DND-41 (cell line): Measurements from ENCODE around the gene GRK3.
A peak's percentile ranks its signal among the peaks of the same experiment; 100 is the strongest.
"Not testable (repeated sequence)": the region's sequence is repeated elsewhere in the genome, so short reads cannot be mapped to it uniquely, and the experiment has no call there.

Experiments used
- ATAC-seq: fragments of 200-7000 bp; cut with Tn5 transposase; 3 replicates; pipeline ENCODE4 v1.9.1; 2021; ENCODE audit warnings: low read depth; ENCODE audit not compliant: insufficient read depth
- DNase-seq: peaks from one replicate; pipeline ENCODE4 v3.0.0-alpha.2; 2020
- H2AFZ ChIP-seq: 2 replicates; pipeline ENCODE4 v1.6.0; 2012; ENCODE audit warnings: low read depth, low read length
- H3K27ac ChIP-seq: 2 replicates; pipeline ENCODE4 v1.5.1; 2012; ENCODE audit warnings: low read length, inconsistent platforms
- H3K27me3 ChIP-seq: fragments of 200-600 bp; sonication (generic); 2 replicates; pipeline ENCODE4 v1.6.0; 2012; ENCODE audit warnings: low read length, mild to moderate bottlenecking, inconsistent platforms; ENCODE audit not compliant: insufficient read depth, poor library complexity
- H3K36me3 ChIP-seq: 2 replicates; pipeline ENCODE4 v1.5.1; 2012; ENCODE audit warnings: low read length, inconsistent platforms; ENCODE audit not compliant: insufficient read depth
- H3K4me1 ChIP-seq: 2 replicates; pipeline ENCODE4 v1.5.1; 2012; ENCODE audit warnings: mild to moderate bottlenecking, low read length; ENCODE audit not compliant: insufficient read depth
- H3K4me2 ChIP-seq: 2 replicates; pipeline ENCODE4 v1.6.0; 2012; ENCODE audit warnings: mild to moderate bottlenecking, moderate library complexity, low read length, inconsistent platforms; ENCODE audit not compliant: insufficient read depth
- H3K4me3 ChIP-seq, 2 experiments: fragments of 200-600 bp in 1 of 2; shearing (Covaris generic) in 1 of 2; 2 replicates each; pipeline ENCODE4 v1.5.1; 2012 to 2016; ENCODE audit warnings: inconsistent platforms in 2 of 2, low read length in 2 of 2, mild to moderate bottlenecking in 2 of 2, low read depth in 1 of 2, moderate library complexity in 1 of 2
- H3K79me2 ChIP-seq: 2 replicates; pipeline ENCODE4 v1.6.0; 2012; ENCODE audit warnings: low read length, inconsistent platforms; ENCODE audit not compliant: insufficient read depth
- H3K9ac ChIP-seq: 2 replicates; pipeline ENCODE4 v1.6.0; 2012; ENCODE audit warnings: low read depth, mild to moderate bottlenecking, inconsistent platforms, low read length, moderate library complexity
- H3K9me3 ChIP-seq: 2 replicates; pipeline ENCODE4 v1.5.1; 2012; ENCODE audit warnings: low read length, moderate library complexity, mild to moderate bottlenecking, inconsistent platforms; ENCODE audit not compliant: insufficient read depth, severe bottlenecking
- H4K20me1 ChIP-seq: 2 replicates; pipeline ENCODE4 v1.6.0; 2012; ENCODE audit warnings: low read length; ENCODE audit not compliant: insufficient read depth
- EZH2 ChIP-seq: IDR thresholded peaks from 3 replicates; pipeline ENCODE4 v1.6.1; 2012; ENCODE audit warnings: borderline replicate concordance, low read depth, mild to moderate bottlenecking, moderate library complexity, low read length, inconsistent platforms; ENCODE audit not compliant: severe bottlenecking
- TF ChIP-seq, protein P1 (sequence below): IDR thresholded peaks from 2 replicates; pipeline ENCODE4 v1.5.1; 2012; ENCODE audit warnings: borderline replicate concordance, low read length, moderate library complexity, mild to moderate bottlenecking; ENCODE audit not compliant: poor library complexity, severe bottlenecking; ENCODE audit errors: extremely low read depth

Gene GRK3

DNA sequence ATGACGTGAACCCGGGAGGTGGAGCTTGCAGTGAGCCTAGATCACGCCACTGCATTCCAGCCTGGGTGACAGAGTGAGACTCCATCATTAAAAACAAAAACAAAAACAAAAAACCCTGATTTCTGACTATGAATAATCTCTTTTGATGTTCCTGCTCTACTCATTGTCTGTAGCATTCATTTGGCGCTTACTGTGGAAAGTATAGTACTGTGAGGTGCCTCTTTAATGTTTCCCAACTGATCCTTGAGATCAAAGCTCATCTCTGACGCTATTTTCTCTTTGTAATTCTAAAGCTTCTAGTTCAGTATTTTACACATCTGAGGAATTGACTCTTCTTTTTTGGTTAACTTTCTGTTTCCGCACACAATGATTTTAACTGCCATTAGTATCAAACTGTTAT is 60.0 kb downstream of the GRK3 start:
- Histone ChIP-seq H3K36me3 (no peaks in the 10 kb centered on the region), H3K27ac (no peak overlapping the region), H3K9me3 (no peaks in the 10 kb centered on the region), H3K4me2 (no peak overlapping the region), H3K4me3 (no peak overlapping the region), H2AFZ (no peak overlapping the region), H4K20me1 (no peaks in the 10 kb centered on the region), H3K4me1 (no peaks in the 10 kb centered on the region), H3K27me3 (no peaks in the 10 kb centered on the region), H3K9ac (no peak overlapping the region), H3K79me2 (no peaks in the 10 kb centered on the region)
- DNase-seq (no peak), ATAC-seq (peak; percentile 53; the same call in 2 of the 3 replicates)
- no peak for TF ChIP-seq EZH2
- TF ChIP-seq, protein P1, sequence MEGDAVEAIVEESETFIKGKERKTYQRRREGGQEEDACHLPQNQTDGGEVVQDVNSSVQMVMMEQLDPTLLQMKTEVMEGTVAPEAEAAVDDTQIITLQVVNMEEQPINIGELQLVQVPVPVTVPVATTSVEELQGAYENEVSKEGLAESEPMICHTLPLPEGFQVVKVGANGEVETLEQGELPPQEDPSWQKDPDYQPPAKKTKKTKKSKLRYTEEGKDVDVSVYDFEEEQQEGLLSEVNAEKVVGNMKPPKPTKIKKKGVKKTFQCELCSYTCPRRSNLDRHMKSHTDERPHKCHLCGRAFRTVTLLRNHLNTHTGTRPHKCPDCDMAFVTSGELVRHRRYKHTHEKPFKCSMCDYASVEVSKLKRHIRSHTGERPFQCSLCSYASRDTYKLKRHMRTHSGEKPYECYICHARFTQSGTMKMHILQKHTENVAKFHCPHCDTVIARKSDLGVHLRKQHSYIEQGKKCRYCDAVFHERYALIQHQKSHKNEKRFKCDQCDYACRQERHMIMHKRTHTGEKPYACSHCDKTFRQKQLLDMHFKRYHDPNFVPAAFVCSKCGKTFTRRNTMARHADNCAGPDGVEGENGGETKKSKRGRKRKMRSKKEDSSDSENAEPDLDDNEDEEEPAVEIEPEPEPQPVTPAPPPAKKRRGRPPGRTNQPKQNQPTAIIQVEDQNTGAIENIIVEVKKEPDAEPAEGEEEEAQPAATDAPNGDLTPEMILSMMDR = no peak

DNA sequence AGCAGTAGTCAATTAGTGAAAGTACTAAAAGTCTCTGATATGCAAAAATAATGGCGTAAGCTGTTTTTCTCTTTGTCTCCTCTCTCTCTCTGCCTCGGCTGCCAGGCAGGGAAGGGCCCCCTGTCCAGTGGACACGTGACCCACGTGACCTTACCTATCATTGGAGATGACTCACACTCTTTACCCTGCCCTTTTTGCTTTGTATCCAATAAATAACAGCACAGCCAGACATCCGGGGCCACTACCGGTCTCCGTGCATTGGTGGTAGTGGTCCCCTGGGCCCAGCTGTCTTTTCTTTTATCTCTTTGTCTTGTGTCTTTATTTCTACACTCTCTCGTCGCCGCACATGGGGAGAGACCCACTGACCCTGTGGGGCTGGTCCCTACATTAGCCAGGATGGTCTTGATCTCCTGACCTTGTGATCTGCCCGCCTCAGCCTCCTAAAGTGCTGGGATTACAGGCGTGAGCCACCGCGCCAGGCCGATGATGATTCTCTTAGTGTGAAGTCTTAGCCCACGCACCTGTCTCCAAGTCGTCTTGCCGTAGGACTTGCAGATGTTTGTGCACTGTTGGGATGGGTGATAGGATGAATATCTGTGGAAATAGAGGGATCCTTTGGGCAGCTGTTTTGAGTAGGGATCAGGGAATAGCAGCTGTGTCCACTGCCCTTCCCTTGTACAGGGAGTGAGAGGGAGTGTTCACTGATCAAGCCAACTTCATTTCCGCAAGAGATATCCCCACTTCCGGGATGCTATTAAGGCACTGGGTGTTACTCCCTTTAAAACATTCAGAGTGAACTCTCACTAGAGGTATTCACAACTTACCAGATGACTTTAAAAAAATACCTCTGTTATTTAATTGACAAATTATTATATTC is 61.5 kb downstream of the GRK3 start:
- not testable (repeated sequence) for H2AFZ ChIP-seq, DNase-seq, H3K27ac ChIP-seq, H3K4me3 ChIP-seq, H3K9me3 ChIP-seq, H3K27me3 ChIP-seq, H3K9ac ChIP-seq, H3K4me1 ChIP-seq, H3K4me2 ChIP-seq, H3K36me3 ChIP-seq, H3K79me2 ChIP-seq, ATAC-seq, H4K20me1 ChIP-seq

- no peak overlapping the region for H2AFZ ChIP-seq
- no peaks in the 10 kb centered on the region for H3K36me3 ChIP-seq
- H3K9me3 ChIP-seq = no peaks in the 10 kb centered on the region
- DNase-seq (no peak), ATAC-seq (no peak)
- H4K20me1 ChIP-seq = no peaks in the 10 kb centered on the region
- no peaks in the 10 kb centered on the region for H3K27me3 ChIP-seq
- no peak overlapping the region for H3K9ac ChIP-seq
- no peak overlapping the region for H3K4me3 ChIP-seq
- H3K79me2 ChIP-seq = no peaks in the 10 kb centered on the region
- H3K4me2 ChIP-seq = no peak overlapping the region
- H3K4me1 ChIP-seq = no peaks in the 10 kb centered on the region
- TF ChIP-seq, protein P1 = no peak
- TF ChIP-seq EZH2 = no peak
- no peak overlapping the region for H3K27ac ChIP-seq
These were observed 62.1 kb downstream of the GRK3 start for GRCh38 chr22:25626624-25626990.

DNA sequence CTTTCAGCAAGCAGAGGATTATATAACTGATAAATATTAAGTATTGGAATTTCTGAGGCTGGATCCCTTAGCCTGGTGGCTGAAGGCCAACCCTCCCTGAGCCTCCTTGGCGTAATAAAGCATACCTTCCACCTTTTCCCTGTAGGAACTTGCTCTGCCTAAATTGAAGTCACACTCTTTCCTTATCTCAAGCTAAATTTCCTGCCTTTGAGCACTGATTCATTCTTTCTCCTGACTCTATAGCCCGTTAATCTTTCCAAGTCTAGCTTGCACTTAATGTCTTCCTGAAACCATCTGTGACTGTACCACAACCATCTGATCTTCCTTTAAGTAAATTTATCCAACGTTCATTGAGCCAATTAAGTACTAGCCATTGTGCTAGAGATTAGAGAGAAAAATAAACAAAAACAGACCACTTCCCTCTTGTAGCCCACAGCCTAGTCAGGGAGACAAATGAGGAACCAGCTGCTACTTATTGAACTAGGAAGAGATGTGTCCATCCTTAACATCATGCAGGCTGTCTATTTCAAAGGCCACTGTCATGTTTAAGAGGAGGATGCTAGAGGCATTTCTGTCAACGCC is 62.9 kb downstream of the GRK3 start:
- Histone ChIP-seq H3K27me3 (no peaks in the 10 kb centered on the region), H3K9ac (no peak overlapping the region), H3K27ac (no peak overlapping the region), H3K4me1 (no peaks in the 10 kb centered on the region), H3K36me3 (no peaks in the 10 kb centered on the region), H3K79me2 (no peaks in the 10 kb centered on the region), H3K4me3 (no peak overlapping the region), H2AFZ (no peak overlapping the region), H3K9me3 (no peaks in the 10 kb centered on the region), H3K4me2 (no peak overlapping the region), H4K20me1 (no peaks in the 10 kb centered on the region)
- TF ChIP-seq, protein P1 = no peak
- no peak for TF ChIP-seq EZH2
- DNase-seq = no peak
- ATAC-seq = no peak
